Right renal pelvis (tissue), 4 donors: Measurements from ENCODE around the gene SASH3. TPM values are rescaled to one million over a fixed set of nuclear protein-coding genes. Genes with fewer than 3 reads are reported as not detected.

Source experiments
- DNase-seq, 4 donors: peaks; one replicate each; pipeline ENCODE4 v3.0.0-alpha.2; 2013; ENCODE audit warnings: low read depth in 4 of 4, low spot score in 3 of 4, missing footprints in 1 of 4
- polyA plus RNA-seq, 4 donors: library from polyadenylated mRNA; unstranded; fragments of 120-200 nt; gene quantifications; one replicate each; pipeline ENCODE4 v1.2.1, GENCODE V29; 2013; ENCODE audit not compliant: insufficient read length in 4 of 4

Gene SASH3
- polyA plus RNA-seq, 4 donors = 1.6 to 2.5 (median 2.0) TPM

- no peak for DNase-seq
Measured at GRCh38 chrX:129755779-129756650, 23.7 kb upstream of the SASH3 start.

- no peak for DNase-seq
Measured at GRCh38 chrX:129759576-129760061, 20.1 kb upstream of the SASH3 start.

- DNase-seq = no peak
Measured at GRCh38 chrX:129760155-129760554, 19.6 kb upstream of the SASH3 start.

- no peak for DNase-seq
Measured at GRCh38 chrX:129760981-129761380, 18.8 kb upstream of the SASH3 start.

- DNase-seq = no peak
Measured at GRCh38 chrX:129761596-129761995, 18.2 kb upstream of the SASH3 start.

- DNase-seq = no peak
Measured at GRCh38 chrX:129762448-129762847, 17.3 kb upstream of the SASH3 start.

GRCh38 chrX:129763666-129764065 is 16.1 kb upstream of the SASH3 start:
- DNase-seq = no peak

- DNase-seq = no peak
Measured at GRCh38 chrX:129768186-129768585, 11.6 kb upstream of the SASH3 start.

- no peak for DNase-seq
Measured at GRCh38 chrX:129768586-129769466, 10.9 kb upstream of the SASH3 start.

GRCh38 chrX:129769467-129770154 is 10.1 kb upstream of the SASH3 start:
- DNase-seq = no peak

- no peak for DNase-seq
Measured at GRCh38 chrX:129771266-129771995, 8.3 kb upstream of the SASH3 start.

GRCh38 chrX:129772796-129773431 is 6.8 kb upstream of the SASH3 start:
- no peak for DNase-seq

GRCh38 chrX:129773649-129774458 is 5.9 kb upstream of the SASH3 start:
- DNase-seq = no peak

GRCh38 chrX:129777218-129778030 is 2.3 kb upstream of the SASH3 start:
- DNase-seq = no peak

- no peak for DNase-seq
Measured at GRCh38 chrX:129779086-129779672, 570 bp upstream of the SASH3 start.

- DNase-seq = no peak
Measured at GRCh38 chrX:129780441-129781105, 824 bp downstream of the SASH3 start.

GRCh38 chrX:129781134-129781672 is 1.5 kb downstream of the SASH3 start:
- DNase-seq = no peak
